Stimulated activated CD8-positive, alpha-beta memory T cell treated with anti-CD3 and anti-CD28 coated beads, Interleukin-4, amount 100 ng/mL, for 24 hours (primary cell): ENCODE results near the gene SERINC2.
"Not testable (repeated sequence)": the region's sequence is repeated elsewhere in the genome, so short reads cannot be mapped to it uniquely, and the experiment has no call there.

Experiments used
- DNase-seq: peaks from one replicate; pipeline ENCODE4 v3.0.0-alpha.2; 2020; ENCODE audit warnings: low read depth

The SERINC2 gene

GRCh38 chr1:31383967-31384366 lies 29.0 kb upstream of the SERINC2 start:
- DNase-seq, result no peak

- not testable (repeated sequence) for DNase-seq
Observed at GRCh38 chr1:31386576-31387243, 26.3 kb upstream of the SERINC2 start.

- DNase-seq, result no peak
Observed at GRCh38 chr1:31387612-31388011, 25.4 kb upstream of the SERINC2 start.

GRCh38 chr1:31389616-31390015 lies 23.4 kb upstream of the SERINC2 start:
- no peak for DNase-seq

GRCh38 chr1:31390071-31390470 lies 22.9 kb upstream of the SERINC2 start:
- DNase-seq, result no peak

GRCh38 chr1:31393463-31393862 lies 19.6 kb upstream of the SERINC2 start:
- DNase-seq, result no peak

- peak; percentile 71 for DNase-seq
Observed at GRCh38 chr1:31394584-31395193, 18.3 kb upstream of the SERINC2 start.

GRCh38 chr1:31396633-31397351 lies 16.2 kb upstream of the SERINC2 start:
- no peak for DNase-seq

GRCh38 chr1:31397360-31398095 lies 15.5 kb upstream of the SERINC2 start:
- no peak for DNase-seq

- no peak for DNase-seq
Observed at GRCh38 chr1:31398246-31398645, 14.8 kb upstream of the SERINC2 start.

- DNase-seq, result no peak
Observed at GRCh38 chr1:31399976-31400375, 13.0 kb upstream of the SERINC2 start.

- DNase-seq, result no peak
Observed at GRCh38 chr1:31400393-31400792, 12.6 kb upstream of the SERINC2 start.

GRCh38 chr1:31401241-31401640 lies 11.8 kb upstream of the SERINC2 start:
- no peak for DNase-seq

- no peak for DNase-seq
Observed at GRCh38 chr1:31405578-31406245, 7.3 kb upstream of the SERINC2 start.

GRCh38 chr1:31407029-31407626 lies 5.9 kb upstream of the SERINC2 start:
- DNase-seq, result no peak

- no peak for DNase-seq
Observed at GRCh38 chr1:31408788-31409318, 4.2 kb upstream of the SERINC2 start.

- no peak for DNase-seq
Observed at GRCh38 chr1:31409946-31410858, 2.8 kb upstream of the SERINC2 start.

- no peak for DNase-seq
Observed at GRCh38 chr1:31410871-31411270, 2.1 kb upstream of the SERINC2 start.

GRCh38 chr1:31412205-31412604 lies 808 bp upstream of the SERINC2 start:
- DNase-seq, result no peak

GRCh38 chr1:31413405-31414001 lies 490 bp downstream of the SERINC2 start:
- no peak for DNase-seq
